Activated T-helper 2 cell treated with anti-CD3 and anti-CD28 coated beads, Interferon-gamma antibody, Interleukin-2, Interleukin-4, amounts not matched to agents 10 μg/mL and 5 μg/mL and 100 μg/mL, durations not matched to agents 14 hours and 24 hours and 36 hours (primary cell): ENCODE results near the gene RBMXL3. TPM values are rescaled to one million over a fixed set of nuclear protein-coding genes. Genes with fewer than 3 reads are reported as not detected.

ENCODE experiments used
- DNase-seq: peaks from one replicate; pipeline ENCODE4 v3.0.0; 2021; ENCODE audit warnings: low spot score
- H3K27ac Mint-ChIP-seq: one replicate; pipeline ENCODE4 v1.8.0; 2021; ENCODE audit warnings: mixed read lengths
- H3K27me3 Mint-ChIP-seq: one replicate; pipeline ENCODE4 v1.8.0; 2021; ENCODE audit warnings: low read depth, mixed read lengths
- H3K36me3 Mint-ChIP-seq: one replicate; pipeline ENCODE4 v1.8.0; 2021; ENCODE audit warnings: low read depth, mixed read lengths
- H3K4me1 Mint-ChIP-seq: one replicate; pipeline ENCODE4 v1.8.0; 2021; ENCODE audit warnings: low read depth, mixed read lengths
- H3K4me3 Mint-ChIP-seq: one replicate; pipeline ENCODE4 v1.8.0; 2021; ENCODE audit warnings: low read depth, mild to moderate bottlenecking, moderate library complexity, mixed read lengths
- H3K9me3 Mint-ChIP-seq: one replicate; pipeline ENCODE4 v1.8.0; 2021; ENCODE audit warnings: mixed read lengths
- intact Hi-C: fragments of 100-400 bp; cut with micrococcal nuclease; formaldehyde crosslinking; loops from one replicate; pipeline ENCODE4 v1.15.1; 2023
- total RNA-seq: library from RNA; stranded (reverse); gene quantifications from 2 replicates; pipeline ENCODE4 v1.2.3, GENCODE V29; 2022

The RBMXL3 gene
- total RNA-seq = not detected in 2 replicates

GRCh38 chrX:115189110-115189509, at the start of gene RBMXL3:
Gene RBMXL3, plus strand, starts transcription at chrX:115189410. Its CDS starts 32 bp downstream, at chrX:115189442.
- Mint-ChIP-seq H3K27me3 (no peaks in the 10 kb centered on the region), H3K36me3 (no peaks in the 10 kb centered on the region)

GRCh38 chrX:115142057-115142456, 47.2 kb upstream of the RBMXL3 start:
- Mint-ChIP-seq H3K4me1 (no peaks in the 10 kb centered on the region), H3K9me3 (peaks cover 11% of the 10 kb centered on the region), H3K27me3 (no peaks in the 10 kb centered on the region), H3K4me3 (no peak overlapping the region), H3K36me3 (no peaks in the 10 kb centered on the region), H3K27ac (no peak overlapping the region)
- intact Hi-C loops = no loop called here
- no peak for DNase-seq

More at GRCh38 chrX:115189110-115189509, at the start of gene RBMXL3:
- H3K4me3 Mint-ChIP-seq = no peak within 1 kb of the TSS
- H3K4me1 Mint-ChIP-seq = no peaks in the 10 kb centered on the region
- H3K9me3 Mint-ChIP-seq = peaks cover 8% of the 10 kb centered on the region
- H3K27ac Mint-ChIP-seq = no peak within 1 kb of the TSS
- DNase-seq = no peak
- intact Hi-C loops = no loop called here

- Mint-ChIP-seq H3K4me1 (no peaks in the 10 kb centered on the region), H3K9me3 (peaks cover 5% of the 10 kb centered on the region), H3K27me3 (no peaks in the 10 kb centered on the region), H3K27ac (no peak overlapping the region), H3K36me3 (no peaks in the 10 kb centered on the region), H3K4me3 (no peak overlapping the region)
- intact Hi-C loops = no loop called here
- DNase-seq = no peak
Measured at GRCh38 chrX:115147220-115147619, 42.0 kb upstream of the RBMXL3 start.

GRCh38 chrX:115173181-115173580, 16.0 kb upstream of the RBMXL3 start:
- no peak for DNase-seq
- H3K36me3 Mint-ChIP-seq = no peaks in the 10 kb centered on the region
- H3K27ac Mint-ChIP-seq = no peak overlapping the region
- intact Hi-C loops = no loop called here
- H3K4me1 Mint-ChIP-seq = no peaks in the 10 kb centered on the region
- H3K27me3 Mint-ChIP-seq = no peaks in the 10 kb centered on the region
- H3K4me3 Mint-ChIP-seq = no peak overlapping the region
- no peaks in the 10 kb centered on the region for H3K9me3 Mint-ChIP-seq

- Mint-ChIP-seq H3K36me3 (no peaks in the 10 kb centered on the region), H3K9me3 (no peaks in the 10 kb centered on the region), H3K27me3 (no peaks in the 10 kb centered on the region), H3K4me1 (no peaks in the 10 kb centered on the region), H3K27ac (no peak overlapping the region), H3K4me3 (no peak overlapping the region)
- intact Hi-C loops = no loop called here
- DNase-seq = no peak
Measured at GRCh38 chrX:115174548-115174947, 14.7 kb upstream of the RBMXL3 start.

- Mint-ChIP-seq H3K27ac (no peak overlapping the region), H3K4me3 (no peak overlapping the region), H3K9me3 (no peaks in the 10 kb centered on the region), H3K4me1 (no peaks in the 10 kb centered on the region), H3K27me3 (no peaks in the 10 kb centered on the region), H3K36me3 (no peaks in the 10 kb centered on the region)
- intact Hi-C loops = no loop called here
- no peak for DNase-seq
Measured at GRCh38 chrX:115177932-115178331, 11.3 kb upstream of the RBMXL3 start.

GRCh38 chrX:115178473-115178872, 10.7 kb upstream of the RBMXL3 start:
- Mint-ChIP-seq H3K4me1 (no peaks in the 10 kb centered on the region), H3K27ac (no peak overlapping the region), H3K9me3 (no peaks in the 10 kb centered on the region), H3K27me3 (no peaks in the 10 kb centered on the region), H3K4me3 (no peak overlapping the region), H3K36me3 (no peaks in the 10 kb centered on the region)
- intact Hi-C loops = no loop called here
- DNase-seq = no peak

GRCh38 chrX:115183980-115184379, 5.2 kb upstream of the RBMXL3 start:
- intact Hi-C loops = no loop called here
- H3K27me3 Mint-ChIP-seq = no peaks in the 10 kb centered on the region
- no peak for DNase-seq
- no peaks in the 10 kb centered on the region for H3K4me1 Mint-ChIP-seq
- no peak overlapping the region for H3K4me3 Mint-ChIP-seq
- H3K9me3 Mint-ChIP-seq = peaks cover 3% of the 10 kb centered on the region
- no peak overlapping the region for H3K27ac Mint-ChIP-seq
- H3K36me3 Mint-ChIP-seq = no peaks in the 10 kb centered on the region

GRCh38 chrX:115189646-115190635, 731 bp downstream of the RBMXL3 start:
- peaks cover 8% of the 10 kb centered on the region for H3K9me3 Mint-ChIP-seq
- no peak overlapping the region for H3K27ac Mint-ChIP-seq
- no peak for DNase-seq
- H3K4me3 Mint-ChIP-seq = no peak overlapping the region
- H3K36me3 Mint-ChIP-seq = no peaks in the 10 kb centered on the region
- intact Hi-C loops = no loop called here
- H3K27me3 Mint-ChIP-seq = no peaks in the 10 kb centered on the region
- H3K4me1 Mint-ChIP-seq = no peaks in the 10 kb centered on the region

GRCh38 chrX:115190636-115191489, 1.7 kb downstream of the RBMXL3 start:
- DNase-seq = no peak
- no peaks in the 10 kb centered on the region for H3K27me3 Mint-ChIP-seq
- H3K36me3 Mint-ChIP-seq = no peaks in the 10 kb centered on the region
- intact Hi-C loops = no loop called here
- peaks cover 8% of the 10 kb centered on the region for H3K9me3 Mint-ChIP-seq
- no peak overlapping the region for H3K27ac Mint-ChIP-seq
- H3K4me3 Mint-ChIP-seq = no peak overlapping the region
- H3K4me1 Mint-ChIP-seq = no peaks in the 10 kb centered on the region

- Mint-ChIP-seq H3K27me3 (no peaks in the 10 kb centered on the region), H3K27ac (no peak overlapping the region), H3K36me3 (no peaks in the 10 kb centered on the region), H3K4me1 (no peaks in the 10 kb centered on the region), H3K9me3 (peaks cover 8% of the 10 kb centered on the region), H3K4me3 (no peak overlapping the region)
- intact Hi-C loops = no loop called here
- DNase-seq = no peak
Measured at GRCh38 chrX:115191490-115192243, 2.5 kb downstream of the RBMXL3 start.

- Mint-ChIP-seq H3K4me1 (no peaks in the 10 kb centered on the region), H3K9me3 (peaks cover 8% of the 10 kb centered on the region), H3K27me3 (no peaks in the 10 kb centered on the region), H3K36me3 (no peaks in the 10 kb centered on the region), H3K4me3 (no peak overlapping the region), H3K27ac (no peak overlapping the region)
- no peak for DNase-seq
- intact Hi-C loops = no loop called here
Measured at GRCh38 chrX:115192244-115192700, 3.1 kb downstream of the RBMXL3 start.
